Ascending aorta (tissue), 2 donors: ENCODE measurements around the gene BRCC3. TPM values are rescaled to one million over a fixed set of nuclear protein-coding genes. Genes with fewer than 3 reads are reported as not detected.

Experiments used
- DNase-seq, 2 donors: peaks; one replicate each; pipeline ENCODE4 v3.0.0-alpha.2; 2019; ENCODE audit warnings: low spot score in 2 of 2
- H3K27ac ChIP-seq, 2 donors: fragments of 200-600 bp; sonication (generic); one replicate each; pipeline ENCODE4 v1.5.1; 2016 to 2017; ENCODE audit warnings: mild to moderate bottlenecking in 1 of 2
- H3K27me3 ChIP-seq: fragments of 200-600 bp; sonication (generic); one replicate; pipeline ENCODE4 v1.5.1; 2017
- H3K36me3 ChIP-seq, 2 donors: fragments of 200-600 bp; sonication (generic); one replicate each; pipeline ENCODE4 v1.5.1; 2016
- H3K4me1 ChIP-seq, 2 donors: fragments of 200-600 bp; sonication (generic); one replicate each; pipeline ENCODE4 v1.5.1; 2016 to 2017; ENCODE audit warnings: mild to moderate bottlenecking in 1 of 2
- H3K4me3 ChIP-seq, 2 donors: fragments of 200-600 bp; sonication (generic); one replicate each; pipeline ENCODE4 v1.5.1; 2016 to 2017; ENCODE audit warnings: mild to moderate bottlenecking in 1 of 2
- H3K9me3 ChIP-seq, 2 donors: fragments of 200-600 bp; sonication (generic); one replicate each; pipeline ENCODE4 v1.5.1; 2016
- intact Hi-C: fragments of 100-400 bp; cut with DNase I; formaldehyde crosslinking; loops from one replicate; pipeline ENCODE4 v1.15.1; 2023
- total RNA-seq: library from RNA; depleted of rRNA; stranded (reverse); fragments of >200 nt; gene quantifications from one replicate; pipeline ENCODE4 v1.1.0, GENCODE V29; 2016
- TF ChIP-seq, protein P1 (sequence below), 3 experiments: fragments of 200-600 bp in 2 of 3; fragments of 450-650 bp in 1 of 3; sonication (generic) in 2 of 3; IDR thresholded peaks; one replicate each; pipeline ENCODE4 v1.5.1; 2016 to 2019; ENCODE audit warnings: antibody characterized with exemption in 3 of 3, mild to moderate bottlenecking in 1 of 3, moderate library complexity in 1 of 3

BRCC3 gene
- total RNA-seq, 1 donor from 2014 or later, result 9.4 TPM

GRCh38 chrX:155027509-155028066, 43.7 kb upstream of the BRCC3 start:
- DNase-seq, result no peak
- TF ChIP-seq, protein P1, sequence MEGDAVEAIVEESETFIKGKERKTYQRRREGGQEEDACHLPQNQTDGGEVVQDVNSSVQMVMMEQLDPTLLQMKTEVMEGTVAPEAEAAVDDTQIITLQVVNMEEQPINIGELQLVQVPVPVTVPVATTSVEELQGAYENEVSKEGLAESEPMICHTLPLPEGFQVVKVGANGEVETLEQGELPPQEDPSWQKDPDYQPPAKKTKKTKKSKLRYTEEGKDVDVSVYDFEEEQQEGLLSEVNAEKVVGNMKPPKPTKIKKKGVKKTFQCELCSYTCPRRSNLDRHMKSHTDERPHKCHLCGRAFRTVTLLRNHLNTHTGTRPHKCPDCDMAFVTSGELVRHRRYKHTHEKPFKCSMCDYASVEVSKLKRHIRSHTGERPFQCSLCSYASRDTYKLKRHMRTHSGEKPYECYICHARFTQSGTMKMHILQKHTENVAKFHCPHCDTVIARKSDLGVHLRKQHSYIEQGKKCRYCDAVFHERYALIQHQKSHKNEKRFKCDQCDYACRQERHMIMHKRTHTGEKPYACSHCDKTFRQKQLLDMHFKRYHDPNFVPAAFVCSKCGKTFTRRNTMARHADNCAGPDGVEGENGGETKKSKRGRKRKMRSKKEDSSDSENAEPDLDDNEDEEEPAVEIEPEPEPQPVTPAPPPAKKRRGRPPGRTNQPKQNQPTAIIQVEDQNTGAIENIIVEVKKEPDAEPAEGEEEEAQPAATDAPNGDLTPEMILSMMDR (IDR thresholded peaks at IDR 0.05), result no peak
- intact Hi-C loops, result no loop called here

DNA sequence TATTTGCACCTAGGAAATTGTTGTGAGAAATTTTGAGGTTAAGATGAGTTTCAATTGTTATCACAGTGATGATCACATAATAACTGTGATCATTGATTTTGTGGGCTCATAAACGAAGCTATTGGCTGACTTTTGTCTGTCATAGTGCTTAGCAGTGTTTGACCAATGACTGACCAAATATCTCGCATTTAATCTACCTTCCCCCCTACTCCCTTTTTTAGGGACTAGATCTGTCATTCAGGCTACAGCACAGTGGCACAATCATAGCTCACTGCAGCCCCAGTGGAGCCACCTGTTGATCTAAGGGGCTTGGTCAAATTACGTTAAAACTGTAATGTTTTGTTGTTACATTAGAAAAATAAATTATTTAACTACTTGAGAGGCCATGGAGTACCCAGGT, 43.2 kb upstream of the BRCC3 start:
- H3K4me1 ChIP-seq, result no peaks in the 10 kb centered on the region
- TF ChIP-seq, protein P1 (IDR thresholded peaks at IDR 0.05), result no peak
- peak overlapping the region; percentile 96 to 97 for H3K27ac ChIP-seq
- intact Hi-C loops, result no loop called here
- no peaks in the 10 kb centered on the region for H3K36me3 ChIP-seq
- no peak for DNase-seq
- peak overlapping the region; percentile 61 to 73 for H3K4me3 ChIP-seq
- no peaks in the 10 kb centered on the region for H3K27me3 ChIP-seq
- H3K9me3 ChIP-seq, result no peaks in the 10 kb centered on the region

More at GRCh38 chrX:155027509-155028066, 43.7 kb upstream of the BRCC3 start:
- Histone ChIP-seq H3K4me3 (peak overlapping the region; percentile 61 to 73), H3K4me1 (no peaks in the 10 kb centered on the region), H3K27me3 (no peaks in the 10 kb centered on the region), H3K36me3 (no peaks in the 10 kb centered on the region), H3K27ac (peak overlapping the region; percentile 96 to 97), H3K9me3 (no peaks in the 10 kb centered on the region)

GRCh38 chrX:155028877-155029291, 42.4 kb upstream of the BRCC3 start:
- Histone ChIP-seq H3K27me3 (no peaks in the 10 kb centered on the region), H3K9me3 (no peaks in the 10 kb centered on the region), H3K36me3 (no peaks in the 10 kb centered on the region), H3K4me1 (no peaks in the 10 kb centered on the region), H3K27ac (peak overlapping the region; percentile 96 to 97), H3K4me3 (no peak overlapping the region)
- TF ChIP-seq, protein P1 (IDR thresholded peaks at IDR 0.05), result no peak
- intact Hi-C loops, result no loop called here
- DNase-seq, result no peak

DNA sequence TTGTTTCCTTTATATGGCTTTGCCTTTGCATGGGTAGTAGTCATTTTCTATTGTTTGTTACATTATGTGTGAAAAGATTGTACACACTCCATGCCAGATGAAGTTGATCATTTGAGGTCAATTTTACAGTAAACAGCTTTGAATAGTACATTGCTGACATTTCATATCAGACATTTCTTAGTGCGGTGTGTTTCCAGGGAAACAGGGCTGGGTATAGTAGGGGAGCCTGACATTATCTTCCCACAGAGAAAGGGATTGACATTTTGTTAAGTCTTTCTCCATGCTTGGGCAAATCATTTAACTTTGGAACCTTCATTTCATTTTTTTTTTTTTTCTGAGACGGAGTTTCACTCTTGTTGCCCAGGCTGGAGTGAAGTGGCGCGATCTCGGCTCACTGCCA, 39.7 kb upstream of the BRCC3 start:
- intact Hi-C loops, result no loop called here
- Histone ChIP-seq H3K4me3 (no peak overlapping the region), H3K4me1 (no peaks in the 10 kb centered on the region), H3K27me3 (no peaks in the 10 kb centered on the region), H3K9me3 (peaks cover 0 to 4% of the 10 kb centered on the region in 2 donors), H3K27ac (no peak overlapping the region), H3K36me3 (peaks cover 0 to 11% of the 10 kb centered on the region in 2 donors)
- DNase-seq, result no peak
- TF ChIP-seq, protein P1 (IDR thresholded peaks at IDR 0.05), result no peak

DNA sequence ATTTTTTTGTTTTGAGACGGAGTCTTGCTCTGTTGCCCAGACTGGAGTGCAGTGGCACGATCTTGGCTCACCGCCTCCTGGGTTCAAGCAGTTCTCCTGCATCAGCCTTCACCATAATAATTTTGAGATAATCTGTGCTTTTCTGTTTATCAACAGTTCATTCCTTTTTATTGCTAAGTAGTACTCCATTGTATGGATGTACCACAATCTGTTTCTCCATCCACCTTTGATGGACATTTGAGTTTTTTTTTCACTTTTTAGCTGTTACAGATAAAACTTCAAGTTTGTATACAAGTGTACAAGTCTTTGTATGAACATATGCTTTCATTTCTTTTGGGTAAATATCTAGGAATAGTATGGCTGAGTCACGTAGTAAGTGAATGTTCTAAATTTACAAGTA, 35.6 kb upstream of the BRCC3 start:
- TF ChIP-seq, protein P1 (IDR thresholded peaks at IDR 0.05), result no peak
- peaks cover 0 to 11% of the 10 kb centered on the region in 2 donors for H3K36me3 ChIP-seq

More for the DNA sequence above, 35.6 kb upstream of the BRCC3 start:
- H3K4me3 ChIP-seq, result no peak overlapping the region
- no peaks in the 10 kb centered on the region for H3K4me1 ChIP-seq
- H3K9me3 ChIP-seq, result peaks cover 0 to 4% of the 10 kb centered on the region in 2 donors
- intact Hi-C loops, result no loop called here
- no peaks in the 10 kb centered on the region for H3K27me3 ChIP-seq
- DNase-seq, result no peak
- no peak overlapping the region for H3K27ac ChIP-seq
